G401.6 (cell line): Measurements from ENCODE around the gene GINS3.
"Not testable (repeated sequence)": the region's sequence is repeated elsewhere in the genome, so short reads cannot be mapped to it uniquely, and the experiment has no call there.

Source experiments
- FAIRE-seq: peaks from 2 replicates; lab custom pipeline; 2012; peaks lifted over from hg19 to GRCh38; lab: Jason Lieb, UNC

GINS3 gene

DNA sequence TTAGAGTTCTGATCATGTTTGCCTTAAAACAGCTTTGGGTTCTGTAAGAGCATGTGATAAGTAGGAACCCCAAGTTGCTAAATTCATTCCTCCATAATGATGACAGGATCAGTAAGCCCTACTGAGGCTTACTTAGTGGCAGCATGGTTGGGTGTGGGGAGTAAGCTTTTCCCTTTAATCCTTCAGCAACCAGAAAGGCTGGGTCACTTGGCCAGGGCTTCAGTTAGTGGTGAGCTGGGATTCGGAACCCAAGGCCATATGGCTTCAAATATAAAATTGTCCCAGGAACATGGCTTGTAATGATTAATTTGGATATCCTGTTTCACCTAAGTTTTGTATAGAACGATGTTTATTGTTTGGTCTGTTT lies 850 bp downstream of the GINS3 start:
- FAIRE-seq: no peak

DNA sequence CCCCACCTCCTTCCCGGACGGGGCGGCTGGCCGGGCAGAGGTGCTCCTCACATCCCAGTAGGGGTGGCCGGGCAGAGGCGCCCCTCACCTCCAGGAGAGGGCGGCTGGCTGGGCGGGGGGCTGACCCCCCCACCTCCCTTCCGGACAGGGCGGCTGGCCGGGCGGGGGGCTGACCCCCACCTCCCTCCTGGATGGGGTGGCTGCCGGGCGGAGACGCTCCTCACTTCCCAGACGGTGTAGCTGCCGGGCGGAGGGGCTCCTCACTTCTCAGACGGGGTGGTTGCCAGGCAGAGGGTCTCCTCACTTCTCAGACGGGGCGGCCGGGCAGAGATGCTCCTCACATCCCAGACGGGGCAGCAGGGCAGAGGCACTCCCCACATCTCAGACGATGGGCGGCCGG lies 4.6 kb downstream of the GINS3 start:
- not testable (repeated sequence) for FAIRE-seq

DNA sequence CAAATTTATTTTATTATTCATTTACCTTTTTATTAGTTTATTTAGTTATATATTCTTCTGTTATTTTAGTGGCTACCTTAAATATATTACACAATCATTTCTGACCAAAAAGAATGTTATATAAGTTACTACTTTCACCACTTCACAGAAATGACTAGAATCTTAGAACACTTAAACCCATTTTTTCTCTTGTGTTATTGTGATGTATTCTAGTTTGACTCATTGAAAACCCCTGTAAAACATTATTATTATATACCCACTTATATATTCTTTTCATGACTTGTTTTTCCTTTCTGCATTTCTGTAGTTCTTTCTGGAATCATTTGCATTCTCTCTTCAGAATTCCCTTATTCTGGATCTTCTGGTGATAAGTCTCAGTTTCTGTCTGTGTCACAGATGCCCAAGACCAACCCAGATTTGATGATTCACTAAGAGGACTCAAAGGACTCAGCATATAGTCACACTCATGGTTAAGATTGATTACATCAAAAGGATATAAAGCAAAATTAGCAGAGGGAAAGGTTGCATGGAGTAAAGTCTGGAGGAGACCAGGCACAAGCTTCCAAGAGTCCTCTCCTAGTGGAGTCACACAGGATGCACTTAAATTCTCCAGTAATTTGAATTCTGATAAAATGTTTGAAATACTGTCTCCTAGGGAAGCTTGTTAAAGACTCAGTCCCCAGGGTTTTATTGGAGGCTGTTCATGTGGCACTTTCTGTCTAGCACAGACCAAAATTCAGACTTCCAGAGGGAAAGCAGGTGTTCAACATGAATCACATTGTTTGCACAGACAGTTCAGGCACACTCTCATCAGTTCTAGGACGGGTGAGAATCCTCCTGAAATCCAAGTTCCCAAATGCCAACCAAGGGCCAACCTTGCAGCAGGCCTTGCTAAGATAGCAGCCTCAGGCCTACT lies 7.7 kb downstream of the GINS3 start:
- FAIRE-seq: no peak

DNA sequence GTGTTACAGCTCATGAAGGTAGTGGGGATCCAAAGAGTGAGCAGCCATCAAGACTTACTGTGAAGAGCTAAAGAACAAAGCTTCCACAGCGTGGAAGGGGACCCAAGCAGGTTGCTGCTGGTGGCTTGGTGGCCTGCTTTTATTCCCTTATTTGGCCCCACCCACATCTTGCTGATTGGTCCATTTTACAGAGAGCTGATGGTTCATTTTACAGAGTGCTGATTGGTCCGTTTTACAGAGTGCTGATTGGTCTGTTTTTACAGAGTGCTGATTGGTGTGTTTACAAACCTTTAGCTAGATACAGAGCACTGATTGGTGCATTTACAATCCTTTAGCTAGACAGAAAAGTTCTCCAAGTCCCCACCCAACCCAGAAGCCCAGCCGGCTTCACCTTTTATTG lies 9.0 kb downstream of the GINS3 start:
- FAIRE-seq: not testable (repeated sequence)

- no peak for FAIRE-seq
These were observed 10.5 kb downstream of the GINS3 start for GRCh38 chr16:58402796-58403195.

- FAIRE-seq: no peak
These were observed 17.2 kb downstream of the GINS3 start for GRCh38 chr16:58409316-58409973.

DNA sequence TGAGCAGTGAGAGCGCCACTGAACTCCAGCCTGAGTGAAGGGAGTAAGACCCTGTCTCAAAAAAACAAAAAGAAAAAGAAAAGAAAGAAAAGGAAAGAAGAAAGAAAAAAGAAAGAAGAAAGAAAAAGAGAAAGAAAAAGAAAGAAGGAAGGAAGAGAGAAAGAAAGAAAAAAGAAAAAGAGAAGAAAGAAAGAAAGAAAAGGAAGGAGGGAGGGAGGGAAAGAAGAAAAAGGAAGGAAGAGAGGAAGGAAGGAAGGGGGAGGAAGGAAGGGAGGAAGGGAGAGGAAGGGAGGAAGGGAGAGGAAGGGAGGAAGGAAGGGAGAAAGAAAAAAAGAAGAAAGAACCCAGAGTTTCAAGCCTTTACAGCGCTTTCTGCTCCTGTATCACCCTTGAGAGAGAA lies 19.1 kb downstream of the GINS3 start:
- FAIRE-seq: no peak

DNA sequence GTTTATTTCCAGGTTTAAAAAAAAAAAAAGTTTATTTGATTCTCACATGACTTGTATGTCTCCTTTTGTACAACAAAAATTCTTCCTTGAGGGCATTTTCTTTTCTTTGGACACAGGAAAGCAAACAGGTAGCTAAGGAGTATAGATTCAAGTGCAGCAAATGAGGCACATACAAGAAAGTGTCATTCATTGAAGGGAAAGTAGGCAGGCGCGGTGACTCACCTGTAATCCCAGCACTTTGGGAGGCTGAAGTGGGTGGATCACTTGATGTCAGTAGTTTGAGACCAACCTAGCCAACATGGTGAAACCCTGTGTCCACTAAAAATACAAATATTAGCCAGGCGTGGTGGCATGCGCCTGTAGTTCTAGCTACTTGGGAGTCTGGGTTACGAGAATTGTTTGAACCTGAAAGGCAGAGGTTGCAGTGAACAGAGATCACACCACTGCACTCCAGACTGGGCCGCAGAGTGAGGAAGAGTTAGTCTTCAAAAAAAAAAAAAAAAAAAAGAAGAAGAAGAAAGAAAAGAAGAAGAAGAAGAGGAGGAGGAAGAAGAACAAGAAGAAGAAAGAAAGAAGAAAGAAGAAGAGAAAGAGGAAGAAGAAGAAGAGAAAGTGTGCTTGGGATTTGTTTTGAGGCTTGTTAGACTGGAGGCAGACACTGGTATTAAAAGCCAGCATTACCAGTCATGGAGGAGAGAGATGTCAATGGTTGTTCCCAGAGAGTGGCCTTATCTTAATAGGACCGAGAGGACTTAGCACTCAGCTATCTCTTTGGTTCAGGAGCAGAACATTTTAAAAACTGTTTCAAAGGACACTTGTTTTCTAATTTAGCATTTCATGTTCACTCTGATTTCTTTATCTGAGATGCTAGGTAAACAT lies 19.7 kb downstream of the GINS3 start:
- FAIRE-seq: no peak

DNA sequence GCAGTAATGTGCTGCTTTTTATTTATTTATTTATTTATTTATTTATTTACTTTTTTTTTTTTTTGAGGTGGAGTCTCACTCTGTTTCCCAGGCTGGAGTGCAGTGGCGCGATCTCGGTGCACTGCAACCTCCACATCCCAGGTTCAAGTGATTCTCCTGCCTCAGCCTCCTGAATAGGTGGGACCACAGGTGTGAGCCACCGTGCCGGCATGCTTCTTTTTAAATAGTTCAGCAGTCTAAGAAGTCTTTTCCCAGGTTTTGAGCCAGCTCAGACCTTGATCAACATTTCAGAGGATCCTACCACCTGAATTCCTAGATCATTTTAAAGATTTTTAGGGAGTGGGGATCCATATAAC lies 20.3 kb downstream of the GINS3 start:
- FAIRE-seq: not testable (repeated sequence)

DNA sequence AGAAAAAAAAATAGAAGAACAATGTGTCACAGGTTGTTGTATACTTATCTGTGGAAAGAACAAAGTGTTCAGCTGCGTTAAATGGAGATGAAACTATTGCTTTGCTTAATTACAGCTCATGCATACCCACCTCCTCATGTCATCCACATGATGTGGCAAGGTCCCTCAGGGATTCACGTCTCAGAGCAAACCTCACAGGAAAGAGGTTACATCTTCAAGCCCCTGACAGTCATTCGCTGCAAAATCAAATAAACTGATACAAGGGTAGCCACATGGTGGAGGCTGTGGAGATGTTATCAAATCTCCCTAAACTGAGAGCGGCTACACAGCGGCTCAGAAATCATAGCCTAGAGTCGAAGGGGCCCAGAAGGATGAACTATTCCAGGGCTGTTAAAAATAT lies 21.1 kb downstream of the GINS3 start:
- FAIRE-seq: no peak

DNA sequence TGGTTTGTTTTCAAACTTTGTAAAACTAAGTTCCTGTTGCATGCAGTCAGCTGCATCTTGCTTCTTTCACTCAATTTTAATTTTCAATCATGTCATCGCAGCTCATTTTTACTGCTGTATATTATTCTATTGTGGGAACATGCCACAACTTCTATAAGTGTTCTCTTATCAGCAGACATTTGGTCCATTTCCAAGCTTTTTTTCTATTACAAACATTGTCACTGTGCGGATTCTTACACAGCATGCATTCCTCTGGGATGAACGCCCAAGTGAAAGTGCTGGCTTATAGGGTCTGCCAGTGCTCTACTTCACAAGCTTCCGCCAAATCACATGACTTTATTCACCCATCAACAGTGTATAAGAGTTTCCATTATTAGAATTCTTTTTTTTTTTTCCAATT lies 22.7 kb downstream of the GINS3 start:
- no peak for FAIRE-seq

- not testable (repeated sequence) for FAIRE-seq
These were observed 23.7 kb downstream of the GINS3 start for GRCh38 chr16:58415961-58416360.

- no peak for FAIRE-seq
These were observed 24.8 kb downstream of the GINS3 start for GRCh38 chr16:58417035-58417434.

- FAIRE-seq: no peak
These were observed 25.3 kb downstream of the GINS3 start for GRCh38 chr16:58417600-58417999.

DNA sequence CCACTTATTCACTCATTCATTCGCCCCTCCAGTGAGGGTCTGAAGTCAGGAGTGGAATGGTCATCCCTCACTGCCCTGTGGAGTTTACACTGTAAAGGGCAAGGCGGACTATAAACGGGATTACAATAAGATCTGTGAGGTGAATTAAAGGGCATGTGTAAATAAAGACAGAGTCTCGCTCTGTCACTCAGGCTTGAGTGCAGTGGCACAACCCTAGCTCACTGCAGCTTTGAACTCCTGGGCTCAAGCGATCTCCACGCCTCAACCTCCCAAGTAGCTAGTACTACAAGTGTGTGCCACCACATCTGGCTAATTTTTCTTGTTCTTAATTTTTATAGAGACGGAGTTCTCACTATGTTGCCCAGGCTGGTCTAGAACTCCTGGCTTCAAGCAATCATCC lies 25.8 kb downstream of the GINS3 start:
- FAIRE-seq: no peak

DNA sequence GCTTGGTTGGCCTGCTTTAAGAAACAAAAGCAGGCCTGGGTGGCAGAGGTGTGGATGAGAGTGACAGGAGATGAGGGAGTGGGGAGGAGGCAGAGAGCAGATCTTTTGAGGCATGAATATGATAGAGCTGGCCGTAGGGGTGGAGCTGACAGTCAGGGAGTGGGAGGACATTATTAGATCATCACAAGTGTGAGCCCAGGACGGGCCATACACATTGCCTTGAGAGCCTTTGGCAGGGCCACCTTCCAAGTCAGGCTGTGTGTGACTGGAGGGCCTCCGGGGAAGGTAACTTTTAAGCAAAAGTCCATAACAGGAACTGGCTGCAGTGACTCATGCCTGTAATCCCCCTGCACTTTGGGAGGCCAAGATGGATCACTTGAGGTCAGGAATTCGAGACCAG lies 26.3 kb downstream of the GINS3 start:
- FAIRE-seq: no peak

GRCh38 chr16:58419241-58419990 lies 27.1 kb downstream of the GINS3 start:
- FAIRE-seq: no peak

DNA sequence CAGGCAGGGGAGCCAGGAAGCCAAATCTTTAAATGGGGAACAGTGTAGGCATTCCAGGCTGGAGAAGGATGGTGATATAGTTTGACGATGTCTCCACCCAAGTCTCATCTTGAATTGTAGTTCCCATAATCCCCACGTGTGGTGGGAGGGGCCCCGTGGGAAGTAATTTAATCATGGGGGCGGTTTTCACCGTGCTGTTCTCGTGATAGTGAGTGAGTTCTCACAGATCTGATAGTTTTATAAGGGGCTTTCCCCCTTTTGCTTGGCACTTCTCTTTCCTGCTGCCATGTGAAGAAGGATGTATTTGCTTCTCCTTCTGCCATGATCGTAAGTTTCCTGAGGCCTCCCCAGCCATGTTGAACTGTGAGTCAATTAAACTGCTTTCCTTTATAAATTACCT lies 28.8 kb downstream of the GINS3 start:
- no peak for FAIRE-seq

GRCh38 chr16:58421529-58421928 lies 29.3 kb downstream of the GINS3 start:
- FAIRE-seq: no peak

- no peak for FAIRE-seq
These were observed 30.5 kb downstream of the GINS3 start for GRCh38 chr16:58422809-58423208.

DNA sequence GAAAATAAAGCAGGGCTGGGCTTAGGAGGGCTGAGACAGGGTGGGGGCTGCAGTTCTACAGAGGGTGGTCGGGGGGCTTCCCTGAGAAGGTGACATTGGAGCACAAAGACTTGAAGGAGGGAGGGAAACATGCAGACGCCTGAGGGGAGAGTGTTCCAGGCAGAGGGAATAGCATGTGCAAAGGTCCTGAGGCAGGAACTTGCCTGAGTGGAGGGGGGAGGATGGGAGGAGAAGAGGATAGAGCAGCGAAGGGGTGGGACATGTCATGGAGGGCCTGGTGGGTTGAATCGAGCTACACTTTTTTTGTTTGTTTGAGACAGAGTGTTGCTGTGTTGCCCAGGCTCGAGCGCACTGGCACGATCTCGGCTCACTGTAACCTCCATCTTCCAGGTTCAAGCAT lies 33.0 kb downstream of the GINS3 start:
- FAIRE-seq: no peak
